HL-60/S4 (cell line): ENCODE measurements around the gene DTNA.

Source experiments
- in situ Hi-C: fragments of 300-500 bp; cut with MboI; formaldehyde crosslinking; loops from 2 replicates; pipeline ENCODE4 v1.14.3; 2022; ENCODE audit warnings: low sequenced_read_pairs

DTNA gene

DNA sequence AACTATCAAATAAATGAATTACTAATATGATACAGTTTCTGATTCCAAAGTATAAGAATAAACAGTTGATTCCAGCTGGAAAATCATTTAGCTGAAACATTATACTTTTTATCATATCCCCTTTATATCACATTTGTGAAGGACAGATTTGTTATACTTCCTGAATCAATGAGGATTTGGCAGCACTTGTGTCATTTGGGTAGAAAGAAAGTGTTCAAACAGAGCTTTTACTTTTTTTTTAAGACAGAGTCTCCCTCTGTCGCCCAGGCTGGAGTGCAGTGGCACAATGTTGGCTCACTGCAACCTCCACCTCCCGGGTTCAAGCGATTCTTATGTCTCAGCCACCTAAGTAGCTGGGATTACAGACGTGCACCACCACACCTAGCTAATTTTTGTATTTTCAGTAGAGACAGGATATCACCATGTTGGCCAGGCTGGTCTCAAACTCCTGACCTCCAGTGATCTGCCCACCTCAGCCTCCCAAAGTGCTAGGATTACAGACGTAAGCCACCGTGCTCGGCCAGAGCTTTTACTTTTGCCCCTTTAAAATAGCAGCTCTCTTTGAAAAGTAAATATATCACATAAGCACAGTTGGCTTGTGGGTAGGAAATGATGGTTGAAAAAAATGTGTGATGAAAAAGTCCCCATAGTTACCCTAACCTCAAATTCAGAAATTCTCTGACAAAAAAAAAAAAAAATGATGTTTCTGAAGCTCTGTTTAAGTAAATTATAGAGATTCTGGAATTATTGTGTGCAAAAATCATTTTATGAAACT lies 95.2 kb downstream of the DTNA start:
- in situ Hi-C loops = no loop called here

DNA sequence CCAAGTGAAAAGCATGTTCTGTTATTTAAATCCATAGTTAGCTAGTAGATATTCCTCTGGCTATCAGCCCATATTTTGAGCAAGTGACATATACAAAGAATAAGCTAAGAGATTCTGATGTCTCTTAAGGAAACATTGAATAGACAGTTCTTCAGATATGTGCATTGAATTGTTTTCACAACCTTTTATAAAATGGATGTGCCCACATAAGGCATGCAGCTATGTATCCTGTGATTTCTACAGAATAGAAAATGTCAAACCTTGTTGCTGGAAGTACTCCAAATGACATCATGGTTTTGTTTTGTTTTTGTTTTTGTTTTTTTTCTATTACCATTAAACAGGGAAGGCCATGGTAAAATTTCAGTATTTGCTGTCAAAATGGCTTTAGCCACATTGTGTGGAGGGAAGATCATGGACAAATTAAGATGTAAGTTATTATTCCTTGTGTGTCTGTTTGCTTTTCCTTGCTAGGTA lies 95.8 kb downstream of the DTNA start:
- in situ Hi-C loops = no loop called here

DNA sequence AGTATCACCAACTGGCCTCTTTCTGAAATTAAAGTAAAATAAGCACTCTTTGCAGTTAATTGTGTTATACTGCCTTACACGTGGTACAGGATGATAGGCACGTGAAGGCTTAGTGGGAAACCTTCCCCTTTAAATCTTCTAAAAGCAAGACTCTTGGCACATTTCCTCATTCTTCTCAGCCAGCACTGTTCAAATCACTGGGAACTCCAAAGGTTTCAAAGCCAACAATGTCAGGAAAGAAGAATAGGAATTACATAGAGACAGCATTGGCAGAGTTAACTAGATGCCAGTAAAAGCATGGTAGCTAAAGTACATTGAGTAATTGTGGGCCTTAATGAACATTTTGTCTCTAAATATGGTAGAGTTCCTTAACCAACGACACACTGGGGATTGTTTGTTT lies 96.4 kb downstream of the DTNA start:
- in situ Hi-C loops = no loop called here

DNA sequence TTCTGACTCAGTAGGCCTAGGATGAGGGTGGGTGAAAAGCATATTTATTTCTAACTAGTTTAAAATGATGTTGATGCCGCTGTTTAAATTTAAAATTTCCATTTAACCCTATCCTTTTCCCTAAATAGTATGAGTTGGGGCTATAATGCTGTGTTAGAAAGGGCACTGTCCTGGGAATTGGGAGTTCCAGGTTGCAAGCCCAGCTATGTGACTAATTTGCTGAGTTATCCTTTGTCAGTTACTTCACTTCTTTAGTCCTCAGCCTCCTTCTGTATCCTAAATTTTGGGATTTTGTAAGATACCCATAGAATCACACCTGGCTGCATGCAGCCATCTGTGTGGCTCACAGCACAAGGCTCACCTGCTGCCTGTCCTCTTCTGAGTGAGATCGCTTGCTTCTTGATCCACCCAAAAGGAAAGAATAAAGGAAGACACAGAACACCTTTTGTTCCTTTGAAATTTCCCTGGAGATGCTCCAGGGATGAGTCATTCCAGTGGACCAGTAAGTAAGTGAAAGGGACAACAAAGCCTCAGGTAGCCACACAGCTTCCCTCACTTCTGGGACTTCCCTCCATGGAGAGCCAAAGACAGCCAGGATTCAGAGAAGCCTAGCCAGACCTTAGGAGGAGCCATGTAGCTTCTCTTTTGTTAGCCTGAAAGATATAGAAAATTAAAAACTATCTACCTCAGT lies 97.2 kb downstream of the DTNA start:
- in situ Hi-C loops = no loop called here

DNA sequence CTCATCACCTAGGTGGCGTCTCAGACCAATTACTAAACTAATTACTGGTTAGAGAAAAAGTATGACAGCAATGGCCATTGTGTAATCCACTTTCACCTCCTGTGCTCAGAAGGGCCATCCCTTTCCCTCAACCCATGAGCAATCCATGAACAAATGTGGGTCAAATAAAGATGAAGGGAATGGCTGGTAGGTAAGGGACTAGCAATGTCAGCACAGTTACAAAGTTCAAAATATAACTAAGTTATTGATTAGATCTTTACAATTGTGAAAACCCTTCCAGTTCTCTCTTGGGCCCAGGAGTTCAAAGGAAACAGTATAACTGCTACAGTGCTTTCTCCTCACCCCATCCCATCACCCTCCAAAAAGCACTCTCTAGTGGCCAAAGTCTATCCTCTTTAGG lies 98.3 kb downstream of the DTNA start:
- in situ Hi-C loops = no loop called here

DNA sequence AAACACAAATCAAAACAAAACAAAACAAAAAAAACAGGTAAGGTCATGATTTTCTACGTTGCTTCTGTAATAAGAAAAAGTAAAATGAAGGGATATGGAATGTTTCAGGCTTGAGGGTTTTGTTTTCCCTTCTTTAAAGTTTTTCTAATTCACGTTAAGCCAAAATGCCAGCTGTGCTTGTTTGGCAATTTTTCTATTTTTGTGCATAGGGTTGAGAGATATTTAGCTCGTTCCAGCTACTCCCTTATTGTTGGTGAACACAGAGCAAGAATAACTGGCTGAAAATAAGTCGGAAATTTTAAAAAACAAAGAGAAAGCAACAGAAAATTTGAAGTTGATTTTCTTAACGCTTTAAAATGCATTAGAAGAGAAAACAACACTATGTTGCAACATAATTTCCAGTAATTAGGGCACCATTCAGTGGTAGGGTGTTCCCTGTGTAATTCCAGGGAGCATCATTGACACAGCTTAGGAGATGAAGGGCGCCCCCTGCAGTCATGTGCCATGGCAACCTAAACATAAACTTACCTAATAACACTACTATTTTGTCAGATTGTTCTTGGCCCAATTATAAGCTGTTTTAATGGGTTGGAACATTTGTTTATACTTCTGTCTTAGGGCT lies 99.5 kb downstream of the DTNA start:
- in situ Hi-C loops = no loop called here

DNA sequence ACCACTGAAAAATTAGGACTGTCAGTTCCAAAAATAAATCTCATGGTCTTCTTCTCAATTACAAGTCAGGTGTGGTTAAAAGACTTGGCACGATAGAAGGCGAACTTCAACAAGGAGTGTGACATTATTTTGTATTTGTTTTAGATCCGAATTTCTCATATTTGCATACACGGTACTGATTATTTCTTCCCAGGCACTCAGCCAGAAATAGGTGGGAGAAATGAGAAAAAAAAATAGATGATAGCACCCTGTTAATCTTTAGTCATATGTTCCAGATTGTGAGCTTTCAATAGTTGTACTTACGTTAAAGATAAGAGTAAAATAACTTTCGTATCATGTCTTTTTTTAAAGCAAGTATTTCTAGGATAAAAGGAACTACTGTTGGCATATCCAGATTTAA lies 106.1 kb downstream of the DTNA start:
- in situ Hi-C loops = no loop called here

DNA sequence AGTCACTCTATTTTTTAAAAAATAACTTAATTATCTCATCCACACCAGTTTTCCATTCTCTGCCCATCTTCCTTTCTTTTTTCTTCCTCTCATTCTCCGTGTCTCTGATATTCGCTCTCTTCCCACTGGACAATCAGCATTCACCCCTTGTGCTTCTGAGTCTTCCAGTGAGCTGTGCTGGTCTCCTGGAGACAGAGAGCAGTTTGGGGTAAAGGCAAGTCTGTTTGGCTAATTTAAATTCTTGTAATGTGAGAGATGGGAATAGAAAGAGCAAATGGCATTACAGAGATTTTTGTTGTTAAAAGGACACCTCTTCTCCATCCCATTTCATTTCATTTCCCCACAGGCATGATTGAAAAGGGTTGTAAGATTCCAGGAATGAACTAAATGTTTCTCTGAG lies 107.5 kb downstream of the DTNA start:
- in situ Hi-C loops = no loop called here

DNA sequence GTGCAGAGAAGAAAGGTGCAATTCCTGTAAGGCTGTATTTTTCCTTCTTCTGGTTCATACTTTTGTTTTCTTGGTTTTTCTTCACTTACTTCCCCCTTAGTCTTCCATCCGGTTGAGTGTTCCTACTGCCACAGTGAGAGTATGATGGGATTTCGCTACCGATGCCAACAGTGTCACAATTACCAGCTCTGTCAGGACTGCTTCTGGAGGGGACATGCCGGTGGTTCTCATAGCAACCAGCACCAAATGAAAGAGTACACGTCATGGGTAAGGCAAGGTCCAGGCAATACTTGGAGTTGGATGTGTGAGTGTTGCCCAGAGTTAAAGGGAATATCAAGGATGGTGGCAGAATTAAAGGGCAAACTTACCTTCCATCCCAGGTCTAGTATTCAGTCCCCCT lies 108.0 kb downstream of the DTNA start:
- in situ Hi-C loops = no loop called here

DNA sequence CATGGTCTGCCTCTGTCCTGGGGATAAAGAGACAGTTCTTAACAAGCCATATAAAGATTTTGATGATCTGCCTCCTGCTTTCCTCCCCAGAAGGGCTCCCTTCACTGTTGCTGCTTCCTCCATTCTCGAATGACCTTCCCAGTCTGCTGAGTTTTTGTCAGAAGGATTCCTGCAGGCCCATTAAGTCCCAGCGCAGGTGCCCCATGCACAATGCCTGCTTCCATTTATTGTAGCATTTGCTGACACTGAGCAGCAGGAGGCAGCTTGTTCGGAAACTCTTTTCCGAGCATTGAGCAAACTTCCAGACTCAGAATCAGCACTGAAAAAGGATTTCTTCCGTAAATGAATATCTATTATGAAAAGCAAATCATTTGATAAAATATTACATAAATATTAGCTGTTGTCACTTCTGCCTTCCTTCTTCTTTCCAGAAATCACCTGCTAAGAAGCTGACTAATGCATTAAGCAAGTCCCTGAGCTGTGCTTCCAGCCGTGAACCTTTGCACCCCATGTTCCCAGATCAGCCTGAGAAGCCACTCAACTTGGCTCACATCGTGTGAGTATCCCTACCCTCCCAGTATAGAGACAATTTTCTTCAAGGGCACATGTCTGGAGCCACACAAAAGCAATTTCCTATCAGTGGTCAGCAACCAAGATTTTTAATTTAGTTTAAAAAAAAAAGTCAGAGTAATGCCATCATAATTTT lies 110.4 kb downstream of the DTNA start:
- in situ Hi-C loops = no loop called here

DNA sequence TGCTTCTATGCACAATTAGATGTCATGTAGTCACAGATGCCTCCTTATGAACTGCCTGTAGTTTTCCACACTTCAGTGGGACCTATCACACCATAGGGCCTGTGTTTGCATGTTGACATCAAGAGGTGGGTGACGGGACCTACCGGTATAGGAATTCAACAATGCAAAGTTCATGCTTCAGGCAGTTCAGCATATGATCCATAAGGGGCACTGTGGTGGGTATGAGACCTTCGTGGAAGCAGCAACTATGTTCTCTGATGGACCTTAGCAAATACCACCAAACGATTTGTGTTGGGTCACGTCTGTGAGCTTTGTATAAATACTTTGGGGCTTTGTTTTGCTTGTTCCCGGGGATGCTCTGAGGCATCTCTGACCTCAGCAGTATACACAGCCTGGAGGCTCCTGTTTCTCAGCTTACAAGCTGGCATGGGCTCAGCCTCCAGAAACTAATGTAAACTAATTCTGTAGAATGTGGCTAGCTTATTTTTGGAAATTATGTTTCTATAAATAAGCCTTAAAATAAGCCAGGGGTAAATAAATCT lies 111.6 kb downstream of the DTNA start:
- in situ Hi-C loops = no loop called here

DNA sequence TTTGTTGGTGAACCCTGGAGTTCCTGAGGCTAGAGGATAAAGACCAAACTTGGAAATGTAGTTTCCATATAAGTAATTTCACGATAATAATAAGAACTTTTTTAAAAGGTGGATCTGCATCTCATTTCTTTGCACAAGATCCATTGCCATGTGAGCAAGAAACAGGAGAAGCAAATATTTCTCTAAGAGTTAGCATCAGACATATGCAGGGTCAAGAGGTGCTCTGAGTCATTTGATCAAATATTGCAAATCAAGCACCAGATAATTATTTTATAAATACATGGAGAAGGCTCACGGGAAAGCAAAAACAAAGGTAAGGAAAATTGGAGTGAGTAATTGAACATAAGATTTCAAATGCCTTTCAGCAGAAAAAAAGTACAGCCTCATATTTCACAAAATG lies 118.0 kb downstream of the DTNA start:
- in situ Hi-C loops = no loop called here

DNA sequence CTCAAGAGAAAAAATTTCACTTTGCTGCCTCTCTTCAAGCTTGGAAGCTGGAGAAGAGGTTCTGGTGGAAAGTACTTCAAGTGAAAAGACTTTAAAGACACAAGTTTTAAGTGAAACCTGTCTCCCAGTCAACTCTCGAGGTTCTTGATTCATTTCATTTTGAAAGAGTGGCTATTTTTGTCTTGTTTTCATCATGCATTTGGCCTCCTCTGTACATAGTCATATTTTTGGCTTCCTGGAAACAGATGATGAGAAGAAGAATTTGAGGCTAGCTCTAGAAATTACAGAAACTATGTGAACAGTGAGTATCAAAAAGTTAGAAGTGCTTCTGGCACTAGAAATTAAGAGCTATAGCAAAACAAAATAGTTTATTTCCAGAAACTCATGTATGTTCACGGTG lies 124.8 kb downstream of the DTNA start:
- in situ Hi-C loops = no loop called here

DNA sequence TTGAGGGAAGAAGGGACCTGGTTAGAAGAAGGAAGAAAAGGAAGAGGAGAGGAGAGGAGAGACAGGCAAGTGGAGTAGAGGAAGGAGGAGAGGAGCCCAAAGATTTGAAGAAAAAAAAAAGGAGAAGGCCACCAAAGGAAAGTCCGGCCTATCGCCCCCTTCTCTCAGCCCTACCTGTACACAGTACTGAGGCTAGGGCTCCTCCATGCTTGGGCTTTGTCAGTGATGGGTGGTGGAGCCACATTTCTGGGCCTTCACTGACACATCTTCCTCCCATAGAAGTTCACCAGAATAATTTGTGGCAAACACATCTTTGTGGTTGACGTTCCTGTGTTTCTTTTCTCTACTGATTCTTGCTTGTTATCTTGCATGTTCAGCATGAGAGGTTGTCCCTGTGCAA lies 125.4 kb downstream of the DTNA start:
- in situ Hi-C loops = no loop called here

DNA sequence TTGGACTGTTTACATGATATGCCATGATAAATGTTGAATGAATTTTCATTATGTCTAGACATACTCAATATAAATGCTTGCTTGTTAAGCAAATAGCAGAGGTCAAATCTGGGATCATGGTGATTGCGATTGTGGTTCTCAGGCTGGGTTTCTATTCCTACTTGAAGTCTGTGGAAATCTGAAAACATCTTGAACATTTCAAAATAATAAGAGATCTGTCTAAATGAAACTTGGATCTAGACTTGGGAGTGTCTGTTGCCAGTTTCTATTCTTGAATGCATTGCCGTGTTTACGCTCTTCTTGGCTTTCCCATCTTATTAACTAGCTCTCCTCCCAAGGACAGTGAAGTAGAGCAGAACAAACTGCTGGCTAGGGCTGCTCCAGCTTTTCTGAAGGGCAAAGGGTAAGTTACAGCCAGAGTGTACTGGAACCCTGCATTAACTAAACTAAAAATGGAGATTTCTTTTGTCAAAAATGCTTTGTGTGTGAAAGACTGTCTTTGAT lies 127.7 kb downstream of the DTNA start:
- in situ Hi-C loops = no loop called here

DNA sequence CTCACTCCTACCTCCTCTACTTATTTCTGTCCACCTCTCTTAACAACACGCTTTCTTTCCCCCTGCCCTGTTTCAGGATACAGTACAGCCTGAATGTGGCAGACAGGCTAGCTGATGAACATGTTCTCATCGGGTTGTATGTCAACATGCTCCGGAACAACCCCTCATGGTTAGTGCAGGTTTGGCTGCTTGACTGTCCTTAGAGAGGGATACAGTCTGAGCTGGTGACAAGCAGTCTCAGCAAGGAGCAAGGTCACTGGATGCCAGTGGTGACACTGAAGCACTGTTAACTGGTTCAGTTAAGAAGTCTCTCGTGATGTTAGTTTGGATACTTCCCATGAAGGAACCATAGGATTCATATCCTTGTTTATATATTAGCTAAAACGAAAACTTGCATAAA lies 128.6 kb downstream of the DTNA start:
- in situ Hi-C loops = no loop called here

DNA sequence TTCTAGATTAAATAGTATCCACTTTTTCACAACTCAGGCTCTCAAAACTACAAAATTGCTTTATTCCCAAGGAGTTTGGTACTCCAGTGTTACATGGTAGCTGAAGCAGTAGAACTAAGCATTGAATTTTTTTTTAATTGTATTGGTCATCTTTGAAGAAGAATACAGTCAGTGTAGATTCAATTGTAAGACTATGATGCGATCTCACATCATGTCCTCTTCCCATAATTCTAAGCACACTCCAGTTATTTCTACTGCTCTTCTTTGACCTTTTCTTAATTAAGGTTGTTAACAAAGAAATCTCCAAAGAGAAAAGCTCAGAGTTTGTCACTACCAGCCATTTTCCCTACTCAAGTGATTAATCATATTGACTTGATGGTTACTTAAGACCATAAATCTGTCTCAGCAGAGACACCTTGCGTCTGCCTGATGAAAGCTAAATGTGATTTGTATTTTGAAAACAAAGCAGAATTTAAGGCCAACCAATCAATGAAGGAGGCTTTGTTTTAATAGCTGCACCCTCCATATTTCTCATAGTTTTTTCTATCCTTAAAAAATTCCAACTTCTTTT lies 130.2 kb downstream of the DTNA start:
- in situ Hi-C loops = no loop called here

DNA sequence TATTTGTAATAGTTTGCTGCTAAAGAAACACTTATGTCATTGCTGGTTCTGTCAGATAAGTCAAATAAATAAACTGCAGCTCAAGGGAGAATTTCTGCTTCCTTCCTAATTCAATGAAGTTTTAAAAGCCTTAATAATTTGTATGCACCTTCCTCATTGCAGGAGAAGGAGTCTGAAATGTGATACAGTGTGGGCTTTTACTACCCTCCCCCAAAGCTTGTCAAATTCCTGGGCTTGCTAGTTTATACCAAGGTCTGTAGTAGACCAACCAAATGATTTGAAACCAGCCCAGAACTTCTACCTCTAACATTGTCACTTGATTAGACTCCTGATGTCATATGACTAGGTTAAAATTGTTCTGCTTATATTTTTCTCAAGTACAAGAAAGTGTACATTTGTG lies 131.8 kb downstream of the DTNA start:
- in situ Hi-C loops = no loop called here

DNA sequence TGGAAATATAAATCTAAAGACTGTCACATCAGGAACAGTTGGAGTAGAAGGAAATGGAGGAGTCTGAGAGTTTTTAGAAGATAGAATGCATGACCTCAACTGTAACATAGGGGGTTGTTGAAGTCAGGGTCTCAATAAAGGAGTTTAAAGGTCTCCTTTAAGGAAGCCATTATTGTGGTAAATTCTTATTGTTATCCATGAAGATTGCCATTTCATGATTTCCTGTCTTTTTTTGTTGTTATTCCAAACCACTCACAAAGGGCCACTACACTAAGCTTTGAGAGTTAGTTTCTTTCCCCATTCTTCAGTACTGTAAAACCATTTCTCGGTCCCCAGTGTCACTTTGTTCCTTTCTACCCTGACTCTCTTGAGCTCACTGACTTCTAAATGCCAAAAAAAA lies 134.0 kb downstream of the DTNA start:
- in situ Hi-C loops = no loop called here

DNA sequence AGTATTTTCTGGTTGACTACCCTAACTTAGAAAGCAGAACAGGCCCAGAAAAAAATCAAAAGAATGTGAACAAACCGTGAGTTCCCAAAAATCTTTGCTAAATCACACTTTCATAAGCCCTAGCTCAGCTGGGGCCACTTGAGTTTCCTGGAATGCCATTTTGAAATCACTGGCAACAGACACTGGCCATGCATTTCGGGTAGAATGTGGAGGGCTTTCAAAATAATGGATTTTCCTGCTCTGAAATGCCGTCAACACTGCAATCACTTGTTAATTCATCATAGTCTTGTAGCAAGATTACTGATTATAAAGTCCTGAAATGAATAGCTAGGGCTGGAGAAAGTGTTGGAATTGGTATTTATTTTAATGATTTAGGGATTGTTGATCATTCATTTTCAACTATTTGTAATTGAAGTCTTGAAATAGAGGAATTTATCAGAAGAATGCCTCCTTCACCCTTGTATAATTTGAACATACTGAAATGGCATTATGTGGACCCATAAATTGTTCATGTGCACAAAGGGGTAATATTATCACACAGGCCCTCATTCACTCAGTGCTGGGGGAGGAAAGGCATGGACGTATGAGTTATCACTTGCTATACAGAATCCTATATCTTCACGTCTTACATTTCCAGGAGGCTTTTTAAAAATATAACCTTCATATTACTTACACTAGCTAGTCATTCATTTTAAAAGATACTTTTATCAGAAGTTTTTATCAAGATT lies 134.8 kb downstream of the DTNA start:
- in situ Hi-C loops = no loop called here
